GM12878 (cell line): ENCODE measurements around the gene MFNG. TPM values are rescaled to one million over a fixed set of nuclear protein-coding genes. Genes with fewer than 3 reads are reported as not detected.

Source experiments
- ATAC-seq: fragments of 200-7000 bp; cut with Tn5 transposase; 3 replicates; pipeline ENCODE4 v1.9.1; 2020; ENCODE audit warnings: mild to moderate bottlenecking, moderate library complexity
- BruUV-seq: library from RNA; stranded (reverse); fragments of 400-500 nt; replicated peaks from 2 replicates; lab custom pipeline; 2021; lab: Mats Ljungman, UMichigan
- CTCF ChIA-PET: fragments of 300-600 bp; sonication (Branson Sonifier 250); formaldehyde crosslinking; extraction: SDS; loops from one replicate; lab custom pipeline; 2021; ENCODE audit warnings: inconsistent platforms; lab: Yijun Ruan, JAX
- POLR2A ChIA-PET: fragments of 350-600 bp; formaldehyde crosslinking; extraction: SDS; loops from one replicate; lab custom pipeline; 2021; ENCODE audit warnings: inconsistent platforms; lab: Charles Lee
- RAD21 ChIA-PET: fragments of 300-600 bp; sonication (Branson Sonifier 250); formaldehyde crosslinking; loops from one replicate; lab custom pipeline; 2023; ENCODE audit warnings: antibody characterized with exemption; ENCODE audit not compliant: unreplicated experiment; lab: Charles Lee
- SMC1A ChIA-PET: fragments of 300-600 bp; sonication (Branson Sonifier 250); formaldehyde crosslinking; loops from one replicate; lab custom pipeline; 2023; ENCODE audit not compliant: unreplicated experiment, uncharacterized antibody; lab: Charles Lee
- DNase-seq: peaks from one replicate; pipeline ENCODE4 v3.0.0-alpha.2; 2011; ENCODE audit warnings: low read depth, low spot score
- FAIRE-seq: peaks from 3 replicates; lab custom pipeline; 2011; peaks lifted over from hg19 to GRCh38; lab: Jason Lieb, UNC
- H2AFZ ChIP-seq: 2 replicates; pipeline ENCODE4 v1.6.0; 2011; ENCODE audit warnings: low read depth, low read length, control low read depth; ENCODE audit not compliant: control insufficient read depth
- H3K27ac ChIP-seq: 2 replicates; pipeline ENCODE4 v1.5.1; 2011; ENCODE audit warnings: control low read depth; ENCODE audit not compliant: control insufficient read depth, insufficient read depth
- H3K27me3 ChIP-seq, 2 experiments: replicated peaks in 1 of 2; 2 replicates each; pipeline versions ENCODE4 v1.6.0 to v1.6.1; 2011; ENCODE audit warnings: low read length in 1 of 2; ENCODE audit not compliant: control insufficient read depth in 2 of 2, insufficient read depth in 2 of 2
- H3K36me3 ChIP-seq, 2 experiments: 2 replicates each; pipeline ENCODE4 v1.5.1; 2011; ENCODE audit warnings: low read length in 1 of 2; ENCODE audit not compliant: control insufficient read depth in 2 of 2, insufficient read depth in 2 of 2
- H3K4me1 ChIP-seq: 2 replicates; pipeline ENCODE4 v1.6.1; 2011; ENCODE audit warnings: mild to moderate bottlenecking, low read length, moderate library complexity, mixed read lengths; ENCODE audit not compliant: control insufficient read depth, insufficient read depth
- H3K4me2 ChIP-seq: 2 replicates; pipeline ENCODE4 v1.6.0; 2011; ENCODE audit warnings: control low read depth; ENCODE audit not compliant: control insufficient read depth, insufficient read depth
- H3K4me3 ChIP-seq: fragments of 200-600 bp; sonication (generic); 2 replicates; pipeline ENCODE4 v1.5.1; 2016
- H3K79me2 ChIP-seq: 2 replicates; pipeline ENCODE4 v1.6.0; 2011; ENCODE audit warnings: low read length; ENCODE audit not compliant: control insufficient read depth, insufficient read depth
- H3K9ac ChIP-seq: 2 replicates; pipeline ENCODE4 v1.8.0; 2011; ENCODE audit warnings: low read length, control low read depth, mixed read lengths; ENCODE audit not compliant: control insufficient read depth, insufficient read depth
- H3K9me3 ChIP-seq: replicated peaks from 3 replicates; pipeline ENCODE4 v1.5.1; 2011; ENCODE audit warnings: mild to moderate bottlenecking, low read length; ENCODE audit not compliant: control insufficient read depth, insufficient read depth
- H4K20me1 ChIP-seq: 2 replicates; pipeline ENCODE4 v1.6.0; 2011; ENCODE audit not compliant: control insufficient read depth, insufficient read depth
- ATF7 ChIP-seq: fragments of 450-650 bp; IDR thresholded peaks from 2 replicates; pipeline ENCODE4 v1.6.1; 2016; ENCODE audit warnings: low read depth, mild to moderate bottlenecking
- ELK1 ChIP-seq: IDR thresholded peaks from 2 replicates; pipeline ENCODE4 v1.6.1; 2012; ENCODE audit warnings: low read depth, low read length, improper control_type of control experiment
- EP300 ChIP-seq, 2 experiments: fragments of 150-350 bp in 1 of 2; IDR thresholded peaks; 2 replicates each; pipeline ENCODE4 v1.6.1; 2011 to 2012; ENCODE audit warnings: low read depth in 2 of 2, low read length in 2 of 2, borderline replicate concordance in 1 of 2, improper control_type of control experiment in 1 of 2, inconsistent platforms in 1 of 2; ENCODE audit not compliant: control insufficient read depth in 1 of 2
- RELA ChIP-seq: fragments of 450-650 bp; IDR thresholded peaks from 2 replicates; pipeline ENCODE4 v1.8.0; 2014; ENCODE audit warnings: borderline replicate concordance; ENCODE audit not compliant: partially characterized antibody
- SIX5 ChIP-seq: IDR thresholded peaks from 2 replicates; pipeline ENCODE4 v1.6.1; 2011; ENCODE audit warnings: mild to moderate bottlenecking, low read depth, low read length, moderate library complexity; ENCODE audit not compliant: severe bottlenecking
- WGBS: methylation state at CpG from one replicate; pipeline ENCODE4 v1.1.6; 2016; ENCODE audit warnings: low lambda C conversion rate; ENCODE audit not compliant: insufficient replicate concordance, insufficient coverage; ENCODE audit errors: missing lambda C conversion rate; 5-methylcytosine and 5-hydroxymethylcytosine counted together
- in situ Hi-C: fragments of 300-500 bp; cut with MboI; formaldehyde crosslinking; loops from 9 replicates; pipeline ENCODE4 v1.14.3; 2018; ENCODE audit warnings: mixed read lengths
- intact Hi-C: fragments of 100-400 bp; cut with micrococcal nuclease; formaldehyde crosslinking; loops from one replicate; pipeline ENCODE4 v1.14.2; 2022; ENCODE audit not compliant: unreplicated experiment
- polyA plus RNA-seq, 11 experiments: library from polyadenylated mRNA; depleted of rRNA in 4 of 11; unstranded in 6 of 11; stranded (reverse) in 5 of 11; fragments of >200 nt; fragmentation: Nextera tagmentation in 4 of 11; fragmentation: Illumina TruSeq in 1 of 11; extraction: Ambion mirVana in 4 of 11; extraction: Trizol in 1 of 11; gene quantifications; 1 replicate in 1 of 11; 2 replicates in 10 of 11; pipeline versions ENCODE4 v1.2.1 to v1.2.3, GENCODE V29; 2011 to 2016; ENCODE audit warnings: inconsistent platforms in 2 of 11, missing spikeins in 2 of 11, low read depth in 1 of 11
- total RNA-seq, 4 experiments: library from RNA; depleted of rRNA in 3 of 4; stranded (reverse); fragments of >200 nt in 3 of 4; fragmentation: Illumina TruSeq in 1 of 4; extraction: Trizol in 1 of 4; gene quantifications; 2 replicates each; pipeline versions ENCODE4 v1.2.1 to v1.2.3, GENCODE V29; 2013 to 2021
- TF ChIP-seq, protein P1 (sequence below): fragments of 450-650 bp; IDR thresholded peaks from 2 replicates; pipeline ENCODE4 v1.6.1; 2017; ENCODE audit warnings: mild to moderate bottlenecking, low read depth, inconsistent platforms; ENCODE audit not compliant: poor library complexity, severe bottlenecking

The MFNG gene
- total and polyA plus RNA-seq, 10 of the 15 experiments (the other 5 are each of a cell fraction or from before 2014, with no cell fraction given), result 11.5 to 117 (median 68.5) TPM

GRCh38 chr22:37526376-37526775 is 40.2 kb upstream of the MFNG start:
- H3K4me2 ChIP-seq, result no peak overlapping the region
- RAD21 ChIA-PET, result no interaction called here
- WGBS, result 20% methylated on average over 10 of the region's 12 CpGs

More at GRCh38 chr22:37526376-37526775, 40.2 kb upstream of the MFNG start:
- H4K20me1 ChIP-seq, result no peaks in the 10 kb centered on the region
- H3K79me2 ChIP-seq, result no peaks in the 10 kb centered on the region
- POLR2A ChIA-PET, result interaction anchor here (0.6 kb wide), 1 partner anchor 113 kb away, joined by 3 read pairs; no protein-coding TSS in a partner anchor
- no peaks in the 10 kb centered on the region; a peak in 1 of 4 replicates for H3K27me3 ChIP-seq
- H3K27ac ChIP-seq, result no peak overlapping the region
- no peak for FAIRE-seq
- H3K9ac ChIP-seq, result no peak overlapping the region
- no TSS peak for BruUV-seq
- no peak for DNase-seq
- CTCF ChIA-PET, result interaction anchor here (1.4 kb wide), 1 partner anchor 36 kb away, joined by 9 read pairs; no protein-coding TSS in a partner anchor
- H3K36me3 ChIP-seq, result no peaks in the 10 kb centered on the region
- TF ChIP-seq RELA, result no peak
- no peak for TF ChIP-seq ATF7
- TF ChIP-seq ELK1, result no peak
- TF ChIP-seq EP300 (IDR thresholded peaks at IDR 0.05; ENCODE audit: borderline replicate concordance in 1 of 2, control insufficient read depth in 1 of 2, low read depth in 2 of 2, low read length in 2 of 2), result no peak
- no peak for TF ChIP-seq SIX5
- TF ChIP-seq, protein P1, sequence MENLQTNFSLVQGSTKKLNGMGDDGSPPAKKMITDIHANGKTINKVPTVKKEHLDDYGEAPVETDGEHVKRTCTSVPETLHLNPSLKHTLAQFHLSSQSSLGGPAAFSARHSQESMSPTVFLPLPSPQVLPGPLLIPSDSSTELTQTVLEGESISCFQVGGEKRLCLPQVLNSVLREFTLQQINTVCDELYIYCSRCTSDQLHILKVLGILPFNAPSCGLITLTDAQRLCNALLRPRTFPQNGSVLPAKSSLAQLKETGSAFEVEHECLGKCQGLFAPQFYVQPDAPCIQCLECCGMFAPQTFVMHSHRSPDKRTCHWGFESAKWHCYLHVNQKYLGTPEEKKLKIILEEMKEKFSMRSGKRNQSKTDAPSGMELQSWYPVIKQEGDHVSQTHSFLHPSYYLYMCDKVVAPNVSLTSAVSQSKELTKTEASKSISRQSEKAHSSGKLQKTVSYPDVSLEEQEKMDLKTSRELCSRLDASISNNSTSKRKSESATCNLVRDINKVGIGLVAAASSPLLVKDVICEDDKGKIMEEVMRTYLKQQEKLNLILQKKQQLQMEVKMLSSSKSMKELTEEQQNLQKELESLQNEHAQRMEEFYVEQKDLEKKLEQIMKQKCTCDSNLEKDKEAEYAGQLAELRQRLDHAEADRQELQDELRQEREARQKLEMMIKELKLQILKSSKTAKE, result no peak
- no peak for ATAC-seq
- intact Hi-C loops, result no loop called here
- in situ Hi-C loops, result no loop called here
- SMC1A ChIA-PET, result no interaction called here
- no peak overlapping the region for H3K4me3 ChIP-seq
- no peak overlapping the region for H2AFZ ChIP-seq
- H3K9me3 ChIP-seq, result no peaks in the 10 kb centered on the region
- no peaks in the 10 kb centered on the region; the same call in 1 of the 2 replicates for H3K4me1 ChIP-seq
